ENCODE data around the gene MEAK7. TPM values are rescaled to one million over a fixed set of nuclear protein-coding genes. Genes with fewer than 3 reads are reported as not detected.

Gene MEAK7
- total and polyA plus RNA-seq, 2 of the 4 experiments (the other 2 are of a cell fraction): 27.4 to 39.0 TPM

- POLR2A ChIA-PET (ENCODE audit: unreplicated experiment): no interaction called here
- no peak overlapping the region for H3K18ac ChIP-seq (ENCODE audit: low read depth, low read length)
- 96% methylated on average over 3 of the region's 4 CpGs; no CpG with 5 or more reads in 1 of the 2 experiments for WGBS, 2 experiments (ENCODE audit: extremely low coverage in 2 of 2, insufficient read length in 1 of 2)
Observed at GRCh38 chr16:84471966-84472365, 32.5 kb downstream of the MEAK7 start.

More at GRCh38 chr16:84471966-84472365, 32.5 kb downstream of the MEAK7 start:
- Histone ChIP-seq H3K4me2 (ENCODE audit: low read depth, low read length) (no peak overlapping the region), H2AK5ac (ENCODE audit: low read depth, low read length) (no peak overlapping the region), H3K9me3 (ENCODE audit: control insufficient read depth, insufficient read depth, low read length) (peaks cover 8% of the 10 kb centered on the region), H4K5ac (ENCODE audit: low read depth, low read length) (no peak overlapping the region), H3K27me3 (ENCODE audit: control insufficient read depth, insufficient read depth, low read length) (no peaks in the 10 kb centered on the region), H4K20me1 (ENCODE audit: insufficient read depth, low read length) (peaks cover 9% of the 10 kb centered on the region; the same call in 1 of the 2 replicates), H2BK20ac (ENCODE audit: low read depth, low read length) (no peak overlapping the region), H2BK5ac (ENCODE audit: low read depth, low read length, poor library complexity, severe bottlenecking) (no peak overlapping the region), H3K27ac (ENCODE audit: insufficient read depth, low read length) (no peak overlapping the region), H4K8ac (ENCODE audit: low read depth in 2 of 2, low read length in 2 of 2) (no peak overlapping the region), H3K56ac (ENCODE audit: extremely low read depth, insufficient read depth, low read length) (no peak overlapping the region), H3K9me1 (ENCODE audit: insufficient read depth, low read length) (peaks cover 3% of the 10 kb centered on the region), H3K4me1 (ENCODE audit: control insufficient read depth, insufficient read depth, low read length) (peaks cover 2% of the 10 kb centered on the region; the same call in 1 of the 2 replicates), H2BK120ac (ENCODE audit: low read depth, low read length) (no peak overlapping the region), H3K36me3 (ENCODE audit: control insufficient read depth, insufficient read depth, low read length) (peaks cover 11% of the 10 kb centered on the region), H2AK9ac (replicated peaks; ENCODE audit: low read depth, low read length, poor library complexity) (peak overlapping the region; percentile 70), H3K14ac (replicated peaks; ENCODE audit: low read depth, low read length) (no peak overlapping the region), H2BK15ac (ENCODE audit: low read depth, low read length) (no peak overlapping the region), H3K23ac (ENCODE audit: low read depth, low read length) (no peak overlapping the region), H2AFZ (replicated peaks; ENCODE audit: low read length, poor library complexity) (no peak overlapping the region), H3K4ac (ENCODE audit: low read depth, low read length) (no peak overlapping the region), H3K79me1 (ENCODE audit: low read depth in 1 of 2, low read length in 2 of 2) (peaks cover 14 to 53% of the 10 kb centered on the region in 2 experiments), H3K9ac (ENCODE audit: low read depth, low read length) (no peak overlapping the region), H4K91ac (ENCODE audit: insufficient read depth, low read depth, low read length) (no peak overlapping the region), H3K4me3 (ENCODE audit: insufficient read depth, low read depth, low read length) (no peak overlapping the region)
- no peak for ATAC-seq (ENCODE audit: low read depth)
- TF ChIP-seq CHD1 (IDR thresholded peaks at IDR 0.05; ENCODE audit: low read depth, low read length) (no peak), RCOR1 (IDR thresholded peaks at IDR 0.05; ENCODE audit: insufficient replicate concordance, low read length) (no peak), NFE2L2 (IDR thresholded peaks at IDR 0.05; ENCODE audit: low read depth, low read length) (no peak), CEBPB (IDR thresholded peaks at IDR 0.05; ENCODE audit: low read depth, low read length) (no peak), BHLHE40 (IDR thresholded peaks at IDR 0.05; ENCODE audit: low read depth, low read length) (no peak), USF2 (IDR thresholded peaks at IDR 0.05; ENCODE audit: low read depth, low read length) (no peak), CTCF (conservative IDR thresholded peaks at IDR 0.05; ENCODE audit: low read depth, low read length) (no peak), SMC3 (IDR thresholded peaks at IDR 0.05; ENCODE audit: low read depth, low read length) (no peak), MXI1 (IDR thresholded peaks at IDR 0.05; ENCODE audit: borderline replicate concordance, low read depth, low read length) (no peak), MAFK (IDR thresholded peaks at IDR 0.05; ENCODE audit: low read depth, low read length) (no peak), MAZ (IDR thresholded peaks at IDR 0.05; ENCODE audit: borderline replicate concordance, low read depth, low read length) (no peak), RFX5 (IDR thresholded peaks at IDR 0.05; ENCODE audit: low read depth, low read length) (no peak), POLR2A (IDR thresholded peaks at IDR 0.05; ENCODE audit: low read depth, low read length) (no peak), ELK1 (IDR thresholded peaks at IDR 0.05; ENCODE audit: borderline replicate concordance, low read depth, low read length) (no peak), RAD21 (IDR thresholded peaks at IDR 0.05; ENCODE audit: low read length) (no peak), FOS (IDR thresholded peaks at IDR 0.05; ENCODE audit: low read depth, low read length) (no peak)
- in situ Hi-C loops (cut with MboI; ENCODE audit: low sequenced_read_pairs) (no loop called here), intact Hi-C loops (cut with micrococcal nuclease) (no loop called here), dilution Hi-C loops (cut with HindIII; ENCODE audit: low sequenced_read_pairs, unreplicated experiment) (no loop called here)
- no peak for DNase-seq
- CTCF ChIA-PET: no interaction called here
- no TSS peak for BruUV-seq (replicated peaks)
